ENCODE results near the gene RSRP1.
"Not testable (repeated sequence)": the region's sequence is repeated elsewhere in the genome, so short reads cannot be mapped to it uniquely, and the experiment has no call there.

The RSRP1 gene

GRCh38 chr1:25247024-25247828, at the start of gene RSRP1:
Gene RSRP1 (minus strand): TSS chr1:25247454. CDS start chr1:25246963, 491 bp downstream.
- peak; percentile 90 for DNase-seq (ENCODE audit: low read depth)
- peak within 1 kb of the TSS; percentile 89 for H3K4me3 ChIP-seq (ENCODE audit: control insufficient read depth, low read depth, low read length)
- TF ChIP-seq CTCF (IDR thresholded peaks at IDR 0.05; ENCODE audit: control insufficient read depth, insufficient read depth, low read depth, low read length, missing control alignments): no peak

GRCh38 chr1:25296501-25296900, 49.2 kb upstream of the RSRP1 start:
- not testable (repeated sequence) for H3K4me3 ChIP-seq (ENCODE audit: control insufficient read depth, low read depth, low read length); DNase-seq (ENCODE audit: low read depth)

GRCh38 chr1:25294889-25295826, 47.9 kb upstream of the RSRP1 start:
- DNase-seq (ENCODE audit: low read depth); H3K4me3 ChIP-seq (ENCODE audit: control insufficient read depth, low read depth, low read length): not testable (repeated sequence)

- H3K4me3 ChIP-seq (ENCODE audit: control insufficient read depth, low read depth, low read length); DNase-seq (ENCODE audit: low read depth): not testable (repeated sequence)
These were observed 46.2 kb upstream of the RSRP1 start for GRCh38 chr1:25293426-25293825.

- DNase-seq (ENCODE audit: low read depth); H3K4me3 ChIP-seq (ENCODE audit: control insufficient read depth, low read depth, low read length): not testable (repeated sequence)
- TF ChIP-seq CTCF (IDR thresholded peaks at IDR 0.05; ENCODE audit: control insufficient read depth, insufficient read depth, low read depth, low read length, missing control alignments): peak; percentile 7
These were observed 42.8 kb upstream of the RSRP1 start for GRCh38 chr1:25290043-25290442.

GRCh38 chr1:25288573-25289101, 41.4 kb upstream of the RSRP1 start:
- not testable (repeated sequence) for H3K4me3 ChIP-seq (ENCODE audit: control insufficient read depth, low read depth, low read length); DNase-seq (ENCODE audit: low read depth)

- H3K4me3 ChIP-seq (ENCODE audit: control insufficient read depth, low read depth, low read length); DNase-seq (ENCODE audit: low read depth): not testable (repeated sequence)
These were observed 39.9 kb upstream of the RSRP1 start for GRCh38 chr1:25287164-25287563.

GRCh38 chr1:25285862-25286261, 38.6 kb upstream of the RSRP1 start:
- DNase-seq (ENCODE audit: low read depth); H3K4me3 ChIP-seq (ENCODE audit: control insufficient read depth, low read depth, low read length): not testable (repeated sequence)

GRCh38 chr1:25279693-25280111, 32.4 kb upstream of the RSRP1 start:
- H3K4me3 ChIP-seq (ENCODE audit: control insufficient read depth, low read depth, low read length); DNase-seq (ENCODE audit: low read depth): not testable (repeated sequence)

GRCh38 chr1:25278790-25279189, 31.5 kb upstream of the RSRP1 start:
- DNase-seq (ENCODE audit: low read depth); H3K4me3 ChIP-seq (ENCODE audit: control insufficient read depth, low read depth, low read length): not testable (repeated sequence)

GRCh38 chr1:25278358-25278757, 31.1 kb upstream of the RSRP1 start:
- not testable (repeated sequence) for DNase-seq (ENCODE audit: low read depth); H3K4me3 ChIP-seq (ENCODE audit: control insufficient read depth, low read depth, low read length)

- not testable (repeated sequence) for DNase-seq (ENCODE audit: low read depth); H3K4me3 ChIP-seq (ENCODE audit: control insufficient read depth, low read depth, low read length)
These were observed 30.0 kb upstream of the RSRP1 start for GRCh38 chr1:25277295-25277694.

- not testable (repeated sequence) for DNase-seq (ENCODE audit: low read depth); H3K4me3 ChIP-seq (ENCODE audit: control insufficient read depth, low read depth, low read length)
These were observed 28.4 kb upstream of the RSRP1 start for GRCh38 chr1:25275648-25276047.

GRCh38 chr1:25272238-25272637, 25.0 kb upstream of the RSRP1 start, which contains the start of gene RHD:
Gene RHD (plus strand): TSS chr1:25272509. CDS start chr1:25272548, 39 bp downstream.
- H3K4me3 ChIP-seq (ENCODE audit: control insufficient read depth, low read depth, low read length); DNase-seq (ENCODE audit: low read depth): not testable (repeated sequence)

- H3K4me3 ChIP-seq (ENCODE audit: control insufficient read depth, low read depth, low read length); DNase-seq (ENCODE audit: low read depth): not testable (repeated sequence)
These were observed 21.0 kb upstream of the RSRP1 start for GRCh38 chr1:25268143-25268760.

All from AG09309 (cell line).